ENCODE results near the gene KCNQ1. TPM values are rescaled to one million over a fixed set of nuclear protein-coding genes. Genes with fewer than 3 reads are reported as not detected.
A peak's percentile ranks its signal among the peaks of the same experiment; 100 is the strongest.

The KCNQ1 gene
- total and polyA plus RNA-seq, 2 of the 13 experiments (the other 11 are each of a cell fraction or from before 2014, with no cell fraction given) = 0.02 to 0.08 TPM

DNA sequence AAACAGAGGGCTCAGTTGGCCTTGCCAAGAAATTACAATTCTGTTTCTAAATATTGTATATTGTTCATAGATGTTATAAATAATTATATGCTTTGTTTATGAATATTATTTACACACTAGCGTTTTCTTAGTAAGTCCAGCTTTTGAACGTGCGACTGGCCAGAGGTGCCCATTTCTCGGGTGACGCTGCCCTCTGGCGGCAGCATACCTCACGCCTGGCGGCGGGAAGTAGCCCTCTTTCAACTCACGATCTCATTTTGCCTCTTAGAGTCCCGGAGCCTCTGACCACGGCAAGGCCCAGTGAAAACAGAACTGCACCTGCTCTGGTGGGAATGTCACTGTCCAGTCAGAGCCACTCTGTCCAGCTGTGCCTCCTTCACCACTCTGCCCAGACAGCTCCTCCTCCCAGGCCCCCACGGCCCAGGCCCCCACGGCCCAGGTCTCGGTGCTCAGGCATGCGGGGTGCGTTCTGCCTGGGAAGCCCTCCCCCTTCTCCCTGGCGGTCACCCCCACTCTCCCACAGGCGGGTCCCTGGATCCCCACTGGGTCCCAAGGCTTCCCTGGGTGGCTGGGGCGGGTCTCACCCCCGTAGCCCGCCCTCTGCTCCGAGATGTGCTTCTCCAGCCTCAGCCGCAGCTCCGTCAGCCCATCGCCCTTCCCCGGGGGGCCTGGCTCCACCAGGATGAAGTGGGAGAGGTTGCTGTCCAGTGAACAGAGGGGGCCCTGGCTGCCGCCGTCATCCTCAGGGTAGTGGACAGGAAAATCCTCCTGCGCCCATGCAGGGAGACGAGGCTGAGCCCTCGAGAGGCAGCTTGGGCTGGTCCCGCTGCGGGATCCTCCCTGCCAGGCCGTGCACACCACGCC, 24.9 kb upstream of the KCNQ1 start (continued):
- TF ChIP-seq, protein P1, sequence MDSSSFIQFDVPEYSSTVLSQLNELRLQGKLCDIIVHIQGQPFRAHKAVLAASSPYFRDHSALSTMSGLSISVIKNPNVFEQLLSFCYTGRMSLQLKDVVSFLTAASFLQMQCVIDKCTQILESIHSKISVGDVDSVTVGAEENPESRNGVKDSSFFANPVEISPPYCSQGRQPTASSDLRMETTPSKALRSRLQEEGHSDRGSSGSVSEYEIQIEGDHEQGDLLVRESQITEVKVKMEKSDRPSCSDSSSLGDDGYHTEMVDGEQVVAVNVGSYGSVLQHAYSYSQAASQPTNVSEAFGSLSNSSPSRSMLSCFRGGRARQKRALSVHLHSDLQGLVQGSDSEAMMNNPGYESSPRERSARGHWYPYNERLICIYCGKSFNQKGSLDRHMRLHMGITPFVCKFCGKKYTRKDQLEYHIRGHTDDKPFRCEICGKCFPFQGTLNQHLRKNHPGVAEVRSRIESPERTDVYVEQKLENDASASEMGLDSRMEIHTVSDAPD (CRISPR knock-in tag; IDR thresholded peaks at IDR 0.05) = 0 out of 2 replicates have a peak, but pooled peaks have one; percentile 33
- TF ChIP-seq ZBTB38 (CRISPR knock-in tag; IDR thresholded peaks at IDR 0.05) = peak; percentile 71; the same call in 1 of the 2 replicates
- TF ChIP-seq, protein P2, sequence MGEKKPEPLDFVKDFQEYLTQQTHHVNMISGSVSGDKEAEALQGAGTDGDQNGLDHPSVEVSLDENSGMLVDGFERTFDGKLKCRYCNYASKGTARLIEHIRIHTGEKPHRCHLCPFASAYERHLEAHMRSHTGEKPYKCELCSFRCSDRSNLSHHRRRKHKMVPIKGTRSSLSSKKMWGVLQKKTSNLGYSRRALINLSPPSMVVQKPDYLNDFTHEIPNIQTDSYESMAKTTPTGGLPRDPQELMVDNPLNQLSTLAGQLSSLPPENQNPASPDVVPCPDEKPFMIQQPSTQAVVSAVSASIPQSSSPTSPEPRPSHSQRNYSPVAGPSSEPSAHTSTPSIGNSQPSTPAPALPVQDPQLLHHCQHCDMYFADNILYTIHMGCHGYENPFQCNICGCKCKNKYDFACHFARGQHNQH (CRISPR knock-in tag; IDR thresholded peaks at IDR 0.05) = 0 out of 2 replicates have a peak, but pooled peaks have one; percentile 31
- TF ChIP-seq, protein P3, sequence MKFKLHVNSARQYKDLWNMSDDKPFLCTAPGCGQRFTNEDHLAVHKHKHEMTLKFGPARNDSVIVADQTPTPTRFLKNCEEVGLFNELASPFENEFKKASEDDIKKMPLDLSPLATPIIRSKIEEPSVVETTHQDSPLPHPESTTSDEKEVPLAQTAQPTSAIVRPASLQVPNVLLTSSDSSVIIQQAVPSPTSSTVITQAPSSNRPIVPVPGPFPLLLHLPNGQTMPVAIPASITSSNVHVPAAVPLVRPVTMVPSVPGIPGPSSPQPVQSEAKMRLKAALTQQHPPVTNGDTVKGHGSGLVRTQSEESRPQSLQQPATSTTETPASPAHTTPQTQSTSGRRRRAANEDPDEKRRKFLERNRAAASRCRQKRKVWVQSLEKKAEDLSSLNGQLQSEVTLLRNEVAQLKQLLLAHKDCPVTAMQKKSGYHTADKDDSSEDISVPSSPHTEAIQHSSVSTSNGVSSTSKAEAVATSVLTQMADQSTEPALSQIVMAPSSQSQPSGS (CRISPR knock-in tag; IDR thresholded peaks at IDR 0.05) = no peak
- TF ChIP-seq ZNF34 (CRISPR knock-in tag; IDR thresholded peaks at IDR 0.05; ENCODE audit: borderline replicate concordance) = 0 out of 2 replicates have a peak, but pooled peaks have one; percentile 16
- no peak for TF ChIP-seq PHF5A (CRISPR knock-in tag; IDR thresholded peaks at IDR 0.05; ENCODE audit: low read depth, unreplicated experiment)
- TF ChIP-seq ETV5 (CRISPR knock-in tag; IDR thresholded peaks at IDR 0.05; ENCODE audit: borderline replicate concordance) = 0 out of 2 replicates have a peak, but pooled peaks have one; percentile 18
- TF ChIP-seq, protein P4, sequence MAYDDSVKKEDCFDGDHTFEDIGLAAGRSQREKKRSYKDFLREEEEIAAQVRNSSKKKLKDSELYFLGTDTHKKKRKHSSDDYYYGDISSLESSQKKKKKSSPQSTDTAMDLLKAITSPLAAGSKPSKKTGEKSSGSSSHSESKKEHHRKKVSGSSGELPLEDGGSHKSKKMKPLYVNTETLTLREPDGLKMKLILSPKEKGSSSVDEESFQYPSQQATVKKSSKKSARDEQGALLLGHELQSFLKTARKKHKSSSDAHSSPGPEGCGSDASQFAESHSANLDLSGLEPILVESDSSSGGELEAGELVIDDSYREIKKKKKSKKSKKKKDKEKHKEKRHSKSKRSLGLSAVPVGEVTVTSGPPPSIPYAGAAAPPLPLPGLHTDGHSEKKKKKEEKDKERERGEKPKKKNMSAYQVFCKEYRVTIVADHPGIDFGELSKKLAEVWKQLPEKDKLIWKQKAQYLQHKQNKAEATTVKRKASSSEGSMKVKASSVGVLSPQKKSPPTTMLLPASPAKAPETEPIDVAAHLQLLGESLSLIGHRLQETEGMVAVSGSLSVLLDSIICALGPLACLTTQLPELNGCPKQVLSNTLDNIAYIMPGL (CRISPR knock-in tag; IDR thresholded peaks at IDR 0.05; ENCODE audit: borderline replicate concordance in 1 of 2, low read depth in 1 of 2) = peak; percentile 35 to 72; a peak in 2 of 4 replicates
- TF ChIP-seq SMC3 (IDR thresholded peaks at IDR 0.05; ENCODE audit: low read length) = peak; percentile 84
- TF ChIP-seq, protein P5, sequence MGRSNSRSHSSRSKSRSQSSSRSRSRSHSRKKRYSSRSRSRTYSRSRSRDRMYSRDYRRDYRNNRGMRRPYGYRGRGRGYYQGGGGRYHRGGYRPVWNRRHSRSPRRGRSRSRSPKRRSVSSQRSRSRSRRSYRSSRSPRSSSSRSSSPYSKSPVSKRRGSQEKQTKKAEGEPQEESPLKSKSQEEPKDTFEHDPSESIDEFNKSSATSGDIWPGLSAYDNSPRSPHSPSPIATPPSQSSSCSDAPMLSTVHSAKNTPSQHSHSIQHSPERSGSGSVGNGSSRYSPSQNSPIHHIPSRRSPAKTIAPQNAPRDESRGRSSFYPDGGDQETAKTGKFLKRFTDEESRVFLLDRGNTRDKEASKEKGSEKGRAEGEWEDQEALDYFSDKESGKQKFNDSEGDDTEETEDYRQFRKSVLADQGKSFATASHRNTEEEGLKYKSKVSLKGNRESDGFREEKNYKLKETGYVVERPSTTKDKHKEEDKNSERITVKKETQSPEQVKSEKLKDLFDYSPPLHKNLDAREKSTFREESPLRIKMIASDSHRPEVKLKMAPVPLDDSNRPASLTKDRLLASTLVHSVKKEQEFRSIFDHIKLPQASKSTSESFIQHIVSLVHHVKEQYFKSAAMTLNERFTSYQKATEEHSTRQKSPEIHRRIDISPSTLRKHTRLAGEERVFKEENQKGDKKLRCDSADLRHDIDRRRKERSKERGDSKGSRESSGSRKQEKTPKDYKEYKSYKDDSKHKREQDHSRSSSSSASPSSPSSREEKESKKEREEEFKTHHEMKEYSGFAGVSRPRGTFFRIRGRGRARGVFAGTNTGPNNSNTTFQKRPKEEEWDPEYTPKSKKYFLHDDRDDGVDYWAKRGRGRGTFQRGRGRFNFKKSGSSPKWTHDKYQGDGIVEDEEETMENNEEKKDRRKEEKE (IDR thresholded peaks at IDR 0.05) = no peak
- TF ChIP-seq ZNF263 (CRISPR knock-in tag; IDR thresholded peaks at IDR 0.05) = 0 out of 2 replicates have a peak, but pooled peaks have one; percentile 26
- TF ChIP-seq ZNF30 (CRISPR knock-in tag; IDR thresholded peaks at IDR 0.05) = no peak
- peak; percentile 42; the same call in 1 of the 2 replicates for TF ChIP-seq HOXA3 (CRISPR knock-in tag; IDR thresholded peaks at IDR 0.05)
- peak; percentile 28; the same call in 1 of the 2 replicates for TF ChIP-seq GABPA (IDR thresholded peaks at IDR 0.05; ENCODE audit: low read depth, low read length)
- peak; percentile 85 for TF ChIP-seq GABPA (CRISPR knock-in tag; IDR thresholded peaks at IDR 0.05; ENCODE audit: low read depth)
- TF ChIP-seq FIP1L1 (IDR thresholded peaks at IDR 0.05; ENCODE audit: borderline replicate concordance, insufficient read depth, low read depth, low read length) = no peak
- TF ChIP-seq ZNF33B (CRISPR knock-in tag; IDR thresholded peaks at IDR 0.05) = no peak

Data from HepG2 (cell line).